SKM-1 treated with dmso at 0.1 percent for 144 hours (cell line): ENCODE results near the gene MAPT.
"Not testable (repeated sequence)": the region's sequence is repeated elsewhere in the genome, so short reads cannot be mapped to it uniquely, and the experiment has no call there.

ENCODE experiments used
- DNase-seq: peaks from one replicate; lab custom pipeline; 2025; ENCODE audit not compliant: unreplicated experiment; lab: John Stamatoyannopoulos, UW

Gene MAPT

DNA sequence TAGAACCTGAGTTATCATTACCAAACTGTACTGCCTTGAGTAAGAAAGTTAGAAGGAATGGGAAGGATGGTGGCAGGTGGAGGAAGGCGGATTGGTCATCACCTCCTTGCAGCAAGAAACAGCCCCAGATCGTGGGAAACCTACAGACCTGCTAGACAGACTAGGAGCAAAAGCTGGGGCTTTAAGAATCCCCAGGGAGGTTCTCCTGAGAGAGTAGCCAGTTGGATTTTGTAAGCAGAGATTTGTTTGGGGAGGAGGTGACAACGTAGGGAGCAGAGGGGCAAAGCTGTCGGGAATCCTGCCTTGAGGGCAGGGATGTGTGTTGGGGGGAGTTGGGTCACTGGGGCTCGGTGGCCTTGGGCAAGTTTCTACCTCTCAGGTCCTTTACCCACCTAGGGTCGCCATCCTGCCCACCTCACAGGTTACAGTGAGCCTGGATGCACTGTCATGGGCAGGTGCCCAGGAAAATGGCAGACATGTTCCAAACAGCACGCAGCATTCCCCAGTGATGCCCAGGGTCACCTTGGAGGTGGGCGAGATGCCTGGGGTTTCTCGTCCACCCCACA is 55.5 kb downstream of the MAPT start:
- no peak for DNase-seq

DNA sequence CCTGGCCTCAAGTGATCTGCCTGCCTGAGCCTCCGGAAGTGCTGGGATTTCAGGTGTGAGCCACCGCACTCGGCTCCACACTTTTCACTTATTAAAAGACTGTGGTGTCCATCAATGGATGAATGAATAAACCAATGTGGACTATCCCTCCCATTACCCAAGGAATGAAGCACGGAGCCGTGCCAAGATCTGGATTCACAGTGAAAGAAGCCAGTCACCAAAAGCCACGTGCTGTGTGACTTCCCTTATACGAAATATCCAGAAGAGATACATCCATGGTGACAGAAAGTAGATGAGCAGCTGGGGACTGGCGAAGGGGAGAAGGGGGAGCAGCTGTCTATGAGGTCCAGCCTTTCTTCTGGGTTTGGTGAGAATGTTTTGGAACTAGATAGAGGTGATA is 56.5 kb downstream of the MAPT start:
- no peak for DNase-seq

DNA sequence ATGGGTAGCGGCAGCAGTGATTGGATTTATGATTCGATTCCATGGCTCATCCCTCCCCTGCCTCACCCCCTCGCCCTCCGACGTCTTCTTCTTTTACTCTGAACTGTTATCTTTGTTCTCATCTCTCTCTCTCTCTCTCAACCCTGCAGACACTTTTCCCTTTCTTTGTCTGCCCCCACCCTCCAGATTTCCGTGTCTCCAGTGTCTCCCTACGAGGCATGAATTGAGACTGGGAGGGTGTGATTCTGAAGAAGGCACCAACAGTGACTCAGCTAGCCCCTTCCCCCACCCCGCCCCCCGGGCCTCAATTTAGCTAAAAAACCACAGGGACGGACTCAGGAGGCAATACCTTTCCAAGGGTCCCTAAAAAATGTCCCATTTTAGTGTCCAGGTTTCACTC is 57.0 kb downstream of the MAPT start:
- DNase-seq: no peak

DNA sequence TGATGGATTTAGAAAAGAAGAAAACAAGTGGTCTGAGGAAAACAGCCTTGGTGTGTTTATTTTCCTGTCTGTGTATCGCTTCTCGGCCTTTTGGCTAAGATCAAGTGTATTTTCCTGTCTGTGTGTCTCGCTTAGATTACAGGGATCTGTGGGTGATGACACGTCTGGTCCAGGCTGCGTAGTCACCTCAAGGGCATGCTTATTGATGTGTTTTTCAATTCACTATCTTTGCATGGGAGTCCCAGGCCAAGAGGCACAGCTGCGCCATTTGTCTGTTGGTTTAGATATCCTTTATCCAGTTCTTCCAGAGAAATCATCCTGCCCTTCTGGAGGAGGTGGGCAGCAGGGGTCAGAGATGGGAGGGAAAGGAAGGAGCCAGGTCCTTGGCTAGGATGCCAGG is 57.6 kb downstream of the MAPT start:
- no peak for DNase-seq

DNA sequence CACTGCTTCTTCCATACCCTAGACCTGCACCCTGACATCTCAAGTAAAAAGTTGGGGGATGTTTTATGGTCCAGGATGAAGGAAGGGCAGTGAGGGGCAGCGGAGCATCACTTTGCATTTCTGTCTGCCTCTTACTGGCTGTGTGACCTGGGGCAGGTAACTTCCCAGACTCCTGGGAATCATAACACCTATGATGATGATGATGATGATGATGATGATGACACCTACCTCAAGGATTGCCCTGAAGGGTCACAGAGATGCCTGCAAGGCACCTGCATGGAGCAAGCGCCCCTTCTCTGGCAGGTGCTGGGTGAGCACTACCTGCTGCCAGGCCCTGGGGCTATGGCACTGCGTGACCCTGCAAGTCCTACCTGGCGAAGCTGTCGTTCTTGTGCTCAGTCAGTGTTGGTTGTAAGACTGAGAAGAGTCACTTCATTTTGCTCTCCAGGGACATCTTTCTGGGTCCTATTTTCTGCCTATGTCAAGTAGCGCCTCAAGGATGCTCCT is 58.5 kb downstream of the MAPT start:
- no peak for DNase-seq

DNA sequence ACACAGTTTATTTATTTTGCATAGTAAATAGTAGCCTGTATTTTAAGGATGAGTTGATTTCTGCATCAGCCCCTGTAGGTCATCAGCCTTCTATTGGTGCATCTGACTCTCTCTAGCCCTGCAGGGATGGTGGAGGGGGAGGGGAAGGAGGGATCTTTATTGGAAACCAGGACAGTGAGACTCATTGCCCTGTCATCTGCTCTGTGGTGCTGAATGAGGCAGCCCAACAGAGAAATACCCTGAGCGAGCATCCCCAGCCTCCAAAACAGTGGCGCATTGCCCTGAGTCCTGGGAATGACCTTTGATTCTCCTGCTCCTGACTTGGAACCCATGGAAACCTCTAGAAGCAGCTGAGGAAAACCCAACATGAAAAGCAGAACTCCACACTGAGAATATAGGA is 59.2 kb downstream of the MAPT start:
- no peak for DNase-seq

DNA sequence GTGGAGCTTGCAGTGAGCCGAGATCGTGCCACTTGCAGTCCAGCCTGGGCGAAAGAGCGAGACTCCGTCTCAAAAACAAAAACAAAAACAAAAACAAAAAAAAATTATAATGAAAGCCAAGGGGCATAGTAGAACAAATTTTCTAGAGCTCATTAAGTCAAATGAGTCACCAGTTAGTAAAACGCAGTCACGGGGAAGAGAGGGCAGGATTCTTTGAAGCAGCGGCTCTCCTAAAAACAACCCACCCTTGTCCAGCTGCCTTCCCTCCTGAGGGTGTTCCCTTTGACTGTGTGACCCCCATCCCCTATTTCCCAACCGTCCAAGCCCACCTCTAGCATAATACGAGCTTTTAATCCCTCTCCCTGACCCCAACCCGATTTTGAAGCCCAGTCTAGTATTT is 60.6 kb downstream of the MAPT start:
- no peak for DNase-seq

DNA sequence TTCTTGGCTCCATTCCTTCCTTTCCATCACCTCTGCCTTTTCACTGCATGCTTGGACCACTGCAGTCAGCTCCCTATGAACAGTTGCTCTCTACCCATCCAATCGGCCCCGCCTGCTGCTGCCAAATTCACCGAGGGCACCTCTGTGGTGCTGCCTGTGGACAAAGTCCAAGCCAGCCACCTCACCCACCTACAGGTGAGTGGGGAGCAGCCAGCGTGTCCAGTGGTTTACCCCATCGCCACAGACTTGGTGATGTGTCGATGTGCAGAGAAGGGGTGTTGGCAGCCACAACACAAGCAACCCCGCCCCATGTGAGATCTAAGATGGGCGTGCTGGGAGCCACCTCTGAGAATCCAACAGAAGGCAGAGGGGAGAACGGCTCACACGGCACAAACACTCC is 61.0 kb downstream of the MAPT start:
- DNase-seq: no peak

DNA sequence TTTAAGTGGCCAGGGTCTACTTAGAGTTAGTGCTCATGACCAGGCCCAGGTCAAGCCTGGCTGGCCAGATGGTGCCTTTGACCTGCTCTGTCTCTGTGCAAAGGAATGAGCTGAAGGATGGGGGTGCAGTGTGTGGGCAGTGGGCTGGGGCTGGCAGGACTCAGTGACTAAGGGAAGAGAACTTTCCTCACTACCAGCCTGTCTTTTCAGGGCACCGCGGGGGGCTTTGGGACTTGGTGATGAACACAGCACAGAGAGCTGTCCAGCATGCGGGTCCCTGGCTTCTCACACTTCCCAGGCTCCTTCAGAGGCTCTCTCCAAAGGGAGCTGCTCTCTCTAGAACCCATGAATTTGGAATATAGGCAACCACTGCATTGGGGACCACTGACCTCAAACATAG is 61.7 kb downstream of the MAPT start:
- no peak for DNase-seq

DNA sequence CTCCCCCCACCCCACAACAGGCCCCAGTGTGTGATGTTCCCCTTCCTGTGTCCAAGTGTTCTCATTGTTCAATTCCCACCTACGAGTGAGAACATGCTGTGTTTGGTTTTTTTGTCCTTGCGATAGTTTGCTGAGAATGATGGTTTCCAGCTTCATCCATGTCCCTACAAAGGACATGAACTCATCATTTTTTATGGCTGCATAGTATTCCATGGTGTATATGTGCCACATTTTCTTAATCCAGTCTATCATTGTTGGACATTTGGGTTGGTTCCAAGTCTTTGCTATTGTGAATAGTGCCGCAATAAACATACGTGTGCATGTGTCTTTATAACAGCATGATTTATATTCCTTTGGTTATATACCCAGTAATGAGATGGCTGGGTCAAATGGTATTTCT is 62.4 kb downstream of the MAPT start:
- not testable (repeated sequence) for DNase-seq

DNA sequence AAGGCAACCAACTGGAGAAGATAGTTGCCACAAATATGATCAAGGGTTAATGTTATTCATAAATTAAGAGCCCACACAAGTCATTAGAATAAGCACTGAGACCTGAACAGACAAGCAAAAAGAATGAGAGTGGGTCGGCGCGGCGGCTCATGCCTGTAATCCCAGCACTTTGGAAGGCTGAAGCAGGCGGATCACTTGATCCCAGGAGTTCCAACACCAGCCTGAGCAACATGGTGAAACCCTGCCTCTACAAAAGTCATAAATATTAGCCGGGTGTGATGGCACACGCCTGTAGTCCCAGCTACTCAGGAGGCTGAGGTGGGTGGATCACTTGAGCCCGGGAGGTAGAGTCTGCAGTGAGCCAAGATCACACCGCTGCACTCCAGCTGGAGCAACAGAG is 64.0 kb downstream of the MAPT start:
- no peak for DNase-seq

DNA sequence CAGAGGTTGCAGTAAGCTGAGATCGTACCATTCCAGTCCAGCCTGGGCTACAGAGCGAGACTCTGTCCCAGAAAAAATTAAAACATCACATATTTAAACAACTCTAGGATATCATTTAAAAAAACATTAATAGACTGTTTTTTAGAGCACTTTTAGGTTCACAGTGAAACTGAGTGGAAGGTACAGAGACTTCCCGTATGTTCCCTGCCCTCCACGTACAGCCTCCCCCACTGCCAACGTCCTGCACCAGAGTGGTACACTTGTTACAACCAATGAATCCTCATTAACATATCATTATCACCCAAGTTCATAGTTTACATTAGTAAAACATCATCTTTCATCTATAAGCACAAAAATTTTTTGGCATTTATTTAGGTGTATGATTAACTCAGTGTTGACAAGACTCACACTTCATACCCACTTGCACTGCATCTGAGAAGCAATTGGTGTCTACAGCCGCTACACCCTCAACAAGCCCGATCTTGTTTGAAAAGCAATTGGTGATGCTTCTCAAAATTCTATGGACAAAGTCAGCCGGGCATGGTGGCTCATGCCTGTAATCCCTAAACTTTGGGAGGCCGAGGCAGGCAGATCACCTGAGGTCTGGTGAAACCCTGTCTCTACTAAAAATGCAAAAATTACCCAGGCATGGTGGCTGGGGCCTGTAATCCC is 64.8 kb downstream of the MAPT start:
- no peak for DNase-seq

DNA sequence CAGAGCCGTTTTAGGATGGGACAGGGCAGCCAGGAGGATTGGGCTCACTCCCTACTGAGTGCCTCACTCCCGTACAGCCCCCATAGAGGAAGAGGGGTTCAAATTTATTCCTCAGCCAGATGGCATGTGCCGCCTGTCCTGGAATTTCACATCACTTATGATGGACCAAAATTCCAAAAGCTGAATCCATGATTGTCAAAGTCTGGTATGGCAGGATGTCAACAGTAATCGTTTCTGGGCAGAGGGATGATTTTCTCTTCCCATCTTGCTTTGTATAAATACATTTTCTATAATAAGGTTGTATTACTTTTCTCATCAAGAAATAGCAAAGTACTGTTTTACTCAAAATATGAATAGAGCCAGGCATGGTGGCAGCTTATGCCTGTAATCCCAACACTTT is 66.0 kb downstream of the MAPT start:
- no peak for DNase-seq

DNA sequence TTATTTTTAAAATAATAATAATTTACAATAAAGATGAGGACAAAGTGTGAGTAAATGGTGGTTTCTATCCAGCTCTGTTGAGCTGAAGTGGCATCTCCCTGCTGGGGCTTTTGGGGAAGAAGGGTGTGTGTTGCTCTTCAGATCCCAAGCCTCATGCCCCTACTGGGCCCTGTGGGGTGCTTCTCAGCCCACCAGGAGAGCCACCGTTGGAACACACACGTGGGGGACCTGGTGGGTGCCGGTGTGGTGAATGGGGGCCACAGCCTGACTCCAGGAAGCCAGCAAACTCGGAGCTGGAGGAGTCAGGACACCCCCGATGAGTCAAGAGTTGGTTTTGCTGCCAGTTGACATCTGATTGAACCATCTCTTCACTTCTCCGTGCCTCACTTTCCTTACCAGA is 66.9 kb downstream of the MAPT start:
- no peak for DNase-seq

DNA sequence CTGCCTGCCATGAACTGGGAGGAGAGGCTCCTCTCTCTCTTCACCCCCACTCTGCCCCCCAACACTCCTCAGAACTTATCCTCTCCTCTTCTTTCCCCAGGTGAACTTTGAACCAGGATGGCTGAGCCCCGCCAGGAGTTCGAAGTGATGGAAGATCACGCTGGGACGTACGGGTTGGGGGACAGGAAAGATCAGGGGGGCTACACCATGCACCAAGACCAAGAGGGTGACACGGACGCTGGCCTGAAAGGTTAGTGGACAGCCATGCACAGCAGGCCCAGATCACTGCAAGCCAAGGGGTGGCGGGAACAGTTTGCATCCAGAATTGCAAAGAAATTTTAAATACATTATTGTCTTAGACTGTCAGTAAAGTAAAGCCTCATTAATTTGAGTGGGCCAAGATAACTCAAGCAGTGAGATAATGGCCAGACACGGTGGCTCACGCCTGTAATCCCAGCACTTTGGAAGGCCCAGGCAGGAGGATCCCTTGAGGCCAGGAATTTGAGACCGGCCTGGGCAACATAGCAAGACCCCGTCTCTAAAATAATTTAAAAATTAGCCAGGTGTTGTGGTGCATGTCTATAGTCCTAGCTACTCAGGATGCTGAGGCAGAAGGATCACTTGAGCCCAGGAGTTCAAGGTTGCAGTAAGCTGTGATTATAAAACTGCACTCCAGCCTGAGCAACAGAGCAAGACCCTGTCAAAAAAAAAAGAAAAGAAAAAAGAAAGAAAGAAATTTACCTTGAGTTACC is 68.0 kb downstream of the MAPT start:
- DNase-seq: no peak

DNA sequence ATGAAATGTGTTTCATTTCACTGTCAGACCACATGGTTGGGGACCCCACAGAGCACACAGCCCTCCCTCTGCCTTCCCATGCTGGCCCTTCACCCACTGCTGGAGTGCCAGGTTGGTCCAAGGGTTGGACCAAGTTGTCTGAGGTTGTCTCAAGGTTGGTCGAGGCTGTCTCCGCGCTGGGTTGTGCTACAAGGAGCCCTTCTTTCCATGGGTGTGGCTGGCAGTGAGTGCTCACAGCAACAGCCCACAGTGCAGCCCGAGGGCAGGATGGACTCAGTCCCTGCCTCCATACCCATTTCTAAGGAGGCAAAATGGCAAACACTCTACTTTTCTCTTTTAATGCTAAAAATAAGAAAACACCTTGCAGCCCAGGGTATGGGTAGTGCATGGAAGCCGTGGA is 68.9 kb downstream of the MAPT start:
- DNase-seq: no peak

DNA sequence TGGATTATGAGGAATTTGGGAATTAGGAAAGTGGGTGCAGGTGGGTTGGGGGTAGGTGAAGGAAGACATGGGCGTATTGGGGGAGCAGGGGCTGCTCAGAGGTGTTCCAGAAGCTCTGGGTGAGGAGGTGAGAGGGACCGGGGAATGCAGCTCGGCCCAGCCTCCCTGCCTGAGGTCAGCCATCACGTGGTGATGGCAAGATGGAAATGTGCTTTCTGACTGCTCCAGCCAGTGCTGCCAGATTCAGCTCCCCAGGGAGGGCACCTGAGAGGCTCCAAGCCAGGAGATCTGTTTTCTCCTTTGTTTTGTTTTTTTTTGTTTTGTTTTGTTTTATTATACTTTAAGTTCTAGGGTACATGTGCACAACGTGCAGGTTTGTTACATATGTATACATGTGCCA is 69.5 kb downstream of the MAPT start:
- DNase-seq: no peak

DNA sequence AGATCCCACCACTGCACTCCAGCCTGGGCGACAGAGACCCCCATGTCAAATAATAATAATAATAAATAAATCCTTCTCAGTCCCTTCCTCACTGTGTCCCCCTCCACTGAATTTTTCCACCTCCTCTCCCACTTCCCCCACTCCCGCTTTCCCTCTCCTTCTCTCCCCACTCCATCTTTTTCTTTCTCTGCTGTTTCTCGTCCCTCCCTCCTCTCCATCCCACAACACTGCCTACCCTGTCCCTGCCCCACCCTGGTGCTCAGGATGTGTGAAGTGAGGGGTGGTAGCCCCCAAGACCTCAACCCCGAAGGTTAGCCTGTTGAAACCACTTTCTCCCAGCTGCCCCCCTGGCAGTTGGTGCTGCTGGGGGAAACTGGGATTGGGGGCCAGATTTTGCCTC is 70.3 kb downstream of the MAPT start:
- no peak for DNase-seq

DNA sequence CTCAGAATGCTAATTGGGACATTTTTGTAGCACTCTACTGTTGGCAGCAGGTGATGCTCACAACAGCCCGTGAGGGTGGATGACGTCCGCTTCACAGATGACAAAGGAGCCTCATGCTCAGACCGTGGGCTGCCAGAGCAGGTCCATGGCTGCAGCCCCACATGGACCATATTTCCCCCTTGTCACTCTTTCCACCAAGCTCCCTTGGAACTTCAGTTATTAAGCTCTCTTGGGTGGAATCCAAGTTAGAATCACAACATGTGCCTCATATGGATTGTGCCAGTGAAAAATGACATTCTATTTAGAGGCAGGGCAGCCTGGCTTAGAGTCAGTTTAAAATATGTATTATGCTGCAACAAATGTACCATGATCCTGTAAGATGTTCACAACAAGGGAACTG is 71.5 kb downstream of the MAPT start:
- DNase-seq: no peak

DNA sequence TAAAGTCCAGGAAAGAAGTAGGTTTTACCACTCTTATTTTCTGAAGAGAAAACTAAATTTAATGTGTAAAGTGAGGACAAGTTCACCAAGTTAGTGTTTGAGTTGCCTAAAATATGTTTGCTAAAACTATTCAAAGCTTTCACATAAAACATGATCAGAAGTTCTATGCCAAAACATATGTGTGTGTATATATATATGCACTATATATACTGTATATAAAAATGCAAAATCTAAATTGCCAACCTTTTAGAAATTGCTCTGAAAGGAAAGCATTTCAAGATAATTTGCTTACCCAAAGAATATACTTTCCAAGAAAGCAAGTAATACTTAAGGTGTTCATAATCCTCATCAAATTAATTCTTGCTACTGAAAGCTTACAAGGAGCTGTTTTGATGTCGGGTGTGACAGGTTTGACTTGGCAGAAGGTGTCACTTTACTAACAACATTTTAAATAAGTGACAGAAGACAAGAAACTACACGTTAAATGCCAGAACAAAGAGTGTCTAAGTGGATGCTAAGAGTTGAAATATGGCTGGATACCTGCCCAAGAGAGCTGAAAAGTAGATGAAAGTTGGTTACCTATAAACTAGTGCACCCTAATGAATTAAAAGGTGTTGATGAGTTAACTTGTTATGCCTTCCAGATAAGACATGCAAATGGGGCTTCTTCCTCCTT is 72.4 kb downstream of the MAPT start:
- DNase-seq: no peak

DNA sequence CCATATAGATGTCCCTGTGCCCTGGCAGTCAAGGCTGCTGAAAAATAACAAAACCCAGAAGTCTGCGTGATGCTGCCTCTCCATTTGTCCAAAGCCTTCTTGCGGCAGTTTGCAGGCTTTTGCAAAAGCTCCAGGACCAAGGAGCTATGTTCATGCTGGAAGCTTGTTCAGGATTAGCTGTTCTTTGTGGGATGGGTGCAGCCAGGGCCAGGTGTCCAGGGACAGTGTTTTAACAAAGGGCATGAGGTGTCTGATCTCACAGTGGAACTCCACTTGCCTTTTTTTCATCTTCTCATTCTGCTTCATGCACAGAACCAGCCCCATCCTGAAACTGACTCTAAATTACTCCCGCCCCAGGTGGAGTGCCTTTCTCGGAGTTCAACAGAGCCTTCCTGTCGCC is 73.0 kb downstream of the MAPT start:
- DNase-seq: no peak

DNA sequence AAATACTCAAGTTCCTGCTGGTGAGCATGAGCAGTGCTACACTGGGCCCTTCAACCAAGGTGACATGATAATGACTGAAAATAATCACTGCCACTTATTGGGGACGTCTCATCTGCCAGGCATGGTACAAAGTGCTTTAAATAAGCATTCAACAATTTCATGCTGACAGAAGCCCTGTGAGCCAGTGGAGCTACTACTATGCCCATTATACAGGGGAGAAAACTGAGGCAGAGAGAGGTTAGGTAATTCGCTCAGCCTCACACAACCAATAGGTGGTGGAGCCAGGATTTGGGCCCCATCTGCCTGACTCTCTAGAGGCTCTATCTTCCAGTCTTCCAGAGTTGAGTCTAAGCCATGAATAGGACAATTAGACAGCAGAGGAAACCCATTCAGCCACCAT is 74.4 kb downstream of the MAPT start:
- no peak for DNase-seq
